SJCRH30 (cell line): ENCODE results near the gene H1-8. TPM values are rescaled to one million over a fixed set of nuclear protein-coding genes. Genes with fewer than 3 reads are reported as not detected.
"Not testable (repeated sequence)": the region's sequence is repeated elsewhere in the genome, so short reads cannot be mapped to it uniquely, and the experiment has no call there.

Source experiments
- DNase-seq, 2 experiments: peaks; one replicate each; pipeline ENCODE4 v3.0.0-alpha.2; 2015 to 2020
- H3K27ac ChIP-seq: fragments of 250-450 bp; sonication (Bioruptor Pico); 2 replicates; pipeline ENCODE4 v1.5.1; 2020; ENCODE audit warnings: mild to moderate bottlenecking, moderate library complexity
- H3K27me3 ChIP-seq: fragments of 250-450 bp; sonication (Bioruptor Pico); 2 replicates; pipeline ENCODE4 v1.5.1; 2020; ENCODE audit warnings: mild to moderate bottlenecking, moderate library complexity
- H3K36me3 ChIP-seq: fragments of 250-450 bp; sonication (Bioruptor Pico); 2 replicates; pipeline ENCODE4 v1.5.1; 2020; ENCODE audit warnings: mild to moderate bottlenecking, moderate library complexity
- H3K4me1 ChIP-seq: fragments of 250-450 bp; sonication (Bioruptor Pico); 2 replicates; pipeline ENCODE4 v1.5.1; 2020; ENCODE audit warnings: mild to moderate bottlenecking, moderate library complexity
- H3K4me3 ChIP-seq: fragments of 250-450 bp; sonication (Bioruptor Pico); 2 replicates; pipeline ENCODE4 v1.5.1; 2020; ENCODE audit warnings: mild to moderate bottlenecking, moderate library complexity
- H3K9me3 ChIP-seq: fragments of 250-450 bp; sonication (Bioruptor Pico); replicated peaks from 2 replicates; pipeline ENCODE4 v1.5.1; 2020; ENCODE audit warnings: mild to moderate bottlenecking, moderate library complexity
- total RNA-seq: library from RNA; depleted of rRNA; stranded (reverse); fragments of >200 nt; shearing (Covaris generic); gene quantifications from 2 replicates; pipeline ENCODE4 v1.2.3, GENCODE V29; 2014

H1-8 gene
- total RNA-seq, 1 experiment from 2014 or later, result not detected

DNA sequence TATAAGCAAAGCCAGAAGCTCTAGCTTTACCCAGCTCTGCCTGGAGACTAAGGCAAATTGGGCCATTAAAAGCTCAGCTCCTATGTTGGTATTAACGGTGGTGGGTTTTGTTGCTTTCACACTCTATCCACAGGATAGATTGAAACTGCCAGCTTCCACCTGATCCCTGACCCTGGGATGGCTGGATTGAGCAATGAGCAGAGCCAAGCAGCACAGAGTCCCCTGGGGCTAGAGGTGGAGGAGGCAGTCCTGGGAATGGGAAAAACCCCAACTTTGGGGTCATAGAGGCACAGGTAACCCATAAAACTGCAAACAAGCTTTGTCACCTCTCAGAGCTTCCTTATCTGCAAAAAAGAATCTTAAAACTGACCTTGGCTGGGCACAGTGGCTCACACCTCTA, 7.9 kb upstream of the H1-8 start:
- no peak overlapping the region for H3K4me3 ChIP-seq
- H3K4me1 ChIP-seq, result peaks cover 3% of the 10 kb centered on the region; the same call in 1 of the 2 replicates
- no peak overlapping the region for H3K27ac ChIP-seq
- H3K27me3 ChIP-seq, result no peaks in the 10 kb centered on the region
- H3K9me3 ChIP-seq, result no peaks in the 10 kb centered on the region
- no peak for DNase-seq
- no peaks in the 10 kb centered on the region for H3K36me3 ChIP-seq

DNA sequence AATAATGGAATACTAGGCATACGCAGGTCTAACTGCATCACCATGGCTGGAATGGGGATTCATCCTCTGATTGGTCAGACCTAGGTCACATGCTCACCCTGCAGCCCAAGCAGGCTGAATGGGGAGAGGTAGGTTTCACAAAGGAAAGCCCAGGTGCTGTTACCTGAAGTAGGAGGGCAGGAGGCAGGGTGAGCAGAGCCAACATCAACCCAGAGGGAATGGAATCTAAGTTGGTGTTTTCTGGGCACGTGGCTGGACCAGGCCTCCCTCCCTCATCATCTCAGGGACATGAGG, 6.7 kb upstream of the H1-8 start:
- H3K27me3 ChIP-seq, result no peaks in the 10 kb centered on the region
- no peak for DNase-seq

DNA sequence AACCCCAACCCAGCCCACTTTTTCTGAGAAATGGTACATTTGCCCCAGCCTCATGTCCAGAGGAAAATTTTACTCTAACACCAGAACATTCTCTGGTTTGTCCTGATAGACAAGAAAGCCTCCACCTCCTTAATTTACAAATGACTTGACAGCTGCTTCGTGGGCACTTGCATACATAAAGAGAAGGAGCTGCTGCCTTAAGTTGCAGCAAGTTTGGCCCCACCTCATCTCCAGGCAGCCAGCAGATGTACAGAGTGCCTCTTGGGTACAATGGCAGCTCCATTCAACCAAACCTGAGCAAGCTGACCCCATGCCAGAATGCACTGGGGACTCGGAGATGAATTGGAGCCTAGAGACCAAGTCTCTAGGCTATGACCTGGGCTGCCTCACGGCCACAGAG, 6.2 kb upstream of the H1-8 start:
- H3K36me3 ChIP-seq, result no peaks in the 10 kb centered on the region
- H3K9me3 ChIP-seq, result no peaks in the 10 kb centered on the region
- H3K27me3 ChIP-seq, result no peaks in the 10 kb centered on the region
- no peak overlapping the region for H3K4me3 ChIP-seq
- DNase-seq, result no peak
- H3K27ac ChIP-seq, result no peak overlapping the region
- H3K4me1 ChIP-seq, result peaks cover 3% of the 10 kb centered on the region; the same call in 1 of the 2 replicates

More for the DNA sequence above, 6.7 kb upstream of the H1-8 start:
- no peaks in the 10 kb centered on the region for H3K36me3 ChIP-seq
- H3K4me3 ChIP-seq, result no peak overlapping the region
- H3K4me1 ChIP-seq, result peaks cover 3% of the 10 kb centered on the region; the same call in 1 of the 2 replicates
- H3K27ac ChIP-seq, result no peak overlapping the region
- no peaks in the 10 kb centered on the region for H3K9me3 ChIP-seq

DNA sequence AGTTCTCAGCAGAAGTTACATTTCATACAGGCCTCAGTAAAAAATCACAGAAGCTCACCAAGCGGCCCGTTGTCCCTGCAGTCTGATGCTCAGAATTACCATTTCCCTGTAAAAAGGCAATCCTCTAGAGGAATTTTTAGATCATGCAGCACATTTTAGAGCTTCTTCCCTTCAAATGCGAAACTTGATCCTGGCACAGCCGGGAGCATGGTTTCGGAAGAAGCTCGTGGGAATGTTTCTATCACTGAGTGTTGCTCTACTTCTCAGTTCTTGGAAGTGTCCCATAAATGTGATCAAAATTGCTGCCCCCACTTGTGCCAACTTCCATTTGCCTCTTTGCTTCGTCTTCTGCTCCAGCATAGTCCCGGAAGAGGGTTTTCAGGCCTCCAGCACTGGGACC, 3.8 kb upstream of the H1-8 start:
- H3K27me3 ChIP-seq, result no peaks in the 10 kb centered on the region
- DNase-seq, result no peak
- peaks cover 3% of the 10 kb centered on the region; the same call in 1 of the 2 replicates for H3K4me1 ChIP-seq
- no peak overlapping the region for H3K4me3 ChIP-seq
- no peaks in the 10 kb centered on the region for H3K36me3 ChIP-seq
- no peak overlapping the region for H3K27ac ChIP-seq
- H3K9me3 ChIP-seq, result no peaks in the 10 kb centered on the region

DNA sequence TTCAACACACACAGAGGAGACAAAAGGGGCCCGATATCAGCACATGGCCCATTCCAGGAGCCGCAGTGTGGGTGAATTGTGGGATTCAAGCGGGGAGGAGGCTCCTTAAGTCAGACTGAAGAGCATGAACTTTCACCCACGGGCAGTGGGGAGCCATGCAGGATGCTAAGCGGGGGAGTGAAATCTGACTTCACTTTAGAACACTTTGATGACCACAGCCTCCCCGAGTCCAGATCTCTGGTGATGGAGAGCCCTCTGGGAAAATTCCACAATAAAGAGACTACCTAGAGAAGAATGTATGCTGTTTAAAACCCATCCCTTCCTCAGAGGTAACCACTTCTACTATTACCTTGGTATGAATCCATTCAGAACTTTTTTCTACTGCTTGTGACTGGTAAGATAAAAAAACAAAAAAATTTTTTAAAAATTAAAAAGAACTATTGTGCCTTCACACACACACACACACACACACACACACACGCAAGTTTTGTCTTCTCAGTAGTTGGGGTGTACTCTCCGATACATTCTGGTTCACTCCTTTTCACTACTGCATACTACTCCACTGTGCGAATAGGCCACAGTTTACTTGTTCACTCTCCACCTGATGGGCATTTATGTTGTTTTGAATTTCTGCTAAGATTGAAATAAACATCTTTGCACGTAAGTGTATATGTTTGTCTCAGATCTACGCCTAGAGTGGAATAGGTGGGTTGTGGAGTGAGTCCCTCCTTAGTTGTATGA, 2.0 kb upstream of the H1-8 start:
- no peaks in the 10 kb centered on the region for H3K36me3 ChIP-seq
- H3K27ac ChIP-seq, result no peak overlapping the region
- H3K27me3 ChIP-seq, result peaks cover 5% of the 10 kb centered on the region; the same call in 1 of the 2 replicates
- H3K9me3 ChIP-seq, result no peaks in the 10 kb centered on the region
- H3K4me3 ChIP-seq, result no peak overlapping the region
- no peak for DNase-seq
- peaks cover 3% of the 10 kb centered on the region; the same call in 1 of the 2 replicates for H3K4me1 ChIP-seq

DNA sequence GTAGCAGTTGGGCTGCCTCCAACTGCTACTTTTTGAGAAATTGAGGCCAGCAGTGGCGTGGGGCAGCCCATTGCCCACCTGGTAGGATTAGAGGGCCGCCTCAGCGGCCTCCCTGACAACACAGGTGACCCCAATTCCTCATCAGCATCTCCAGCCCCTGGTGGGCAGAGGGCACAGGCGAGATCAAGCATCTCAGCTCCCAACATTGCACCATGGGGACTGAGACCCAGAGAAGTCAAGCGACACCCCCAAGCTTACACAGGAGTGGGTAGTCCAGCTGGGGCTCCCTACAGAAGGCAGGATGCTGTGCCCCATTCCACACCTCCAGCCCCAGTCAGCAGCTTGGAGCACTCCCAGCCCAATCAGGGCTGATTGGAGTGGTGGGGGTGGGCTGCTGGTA, 228 bp upstream of the H1-8 start:
- DNase-seq, result no peak
- Histone ChIP-seq H3K4me1 (peaks cover 3% of the 10 kb centered on the region; the same call in 1 of the 2 replicates), H3K36me3 (no peaks in the 10 kb centered on the region), H3K4me3 (no peak overlapping the region), H3K9me3 (no peaks in the 10 kb centered on the region), H3K27ac (no peak overlapping the region), H3K27me3 (peaks cover 5% of the 10 kb centered on the region; the same call in 1 of the 2 replicates)

DNA sequence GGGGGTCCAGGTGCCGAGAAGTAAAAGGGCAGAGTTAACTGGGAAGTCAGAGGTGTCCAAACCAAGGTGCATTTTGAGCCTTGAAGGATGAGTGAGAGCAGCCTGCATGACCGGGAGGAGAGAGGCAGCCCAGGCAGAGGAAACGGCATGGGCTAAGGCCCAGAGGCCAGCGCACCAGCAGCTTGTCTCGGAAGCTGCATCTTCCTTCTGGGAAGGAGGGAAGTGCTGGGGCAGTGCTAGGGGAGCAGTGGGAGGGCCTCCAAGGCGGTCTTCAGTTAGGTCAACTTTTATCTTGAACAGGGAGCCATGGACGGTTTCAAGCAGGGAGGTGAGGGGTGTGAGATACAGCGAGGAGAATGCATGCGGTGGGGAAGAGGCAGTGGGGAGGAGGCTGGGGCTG, 1.0 kb downstream of the H1-8 start:
- Histone ChIP-seq H3K9me3 (no peaks in the 10 kb centered on the region), H3K4me3 (no peak overlapping the region), H3K4me1 (peaks cover 2% of the 10 kb centered on the region; the same call in 1 of the 2 replicates), H3K27ac (no peak overlapping the region), H3K27me3 (peaks cover 5% of the 10 kb centered on the region; the same call in 1 of the 2 replicates), H3K36me3 (no peaks in the 10 kb centered on the region)
- no peak for DNase-seq

DNA sequence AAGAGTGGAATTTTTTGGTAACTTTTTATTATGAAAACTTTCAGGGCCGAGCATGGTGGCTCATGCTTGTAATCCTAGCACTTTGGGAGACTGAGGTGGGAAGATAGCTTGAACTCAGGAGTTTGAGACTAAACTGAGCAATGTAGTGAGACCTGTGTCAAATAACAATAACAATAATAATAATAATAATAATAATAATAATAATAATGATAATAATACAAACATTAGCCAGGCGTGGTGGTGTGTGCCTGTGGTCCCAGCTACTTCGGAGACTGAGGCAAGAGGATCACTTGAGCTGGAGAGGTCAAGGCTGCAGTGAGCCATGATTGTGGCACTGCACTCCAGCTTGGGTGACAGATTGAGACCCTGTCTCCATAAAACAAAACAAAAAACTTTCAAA, 3.0 kb downstream of the H1-8 start:
- H3K36me3 ChIP-seq, H3K27ac ChIP-seq, H3K27me3 ChIP-seq, H3K9me3 ChIP-seq, H3K4me1 ChIP-seq, H3K4me3 ChIP-seq, DNase-seq: not testable (repeated sequence)

DNA sequence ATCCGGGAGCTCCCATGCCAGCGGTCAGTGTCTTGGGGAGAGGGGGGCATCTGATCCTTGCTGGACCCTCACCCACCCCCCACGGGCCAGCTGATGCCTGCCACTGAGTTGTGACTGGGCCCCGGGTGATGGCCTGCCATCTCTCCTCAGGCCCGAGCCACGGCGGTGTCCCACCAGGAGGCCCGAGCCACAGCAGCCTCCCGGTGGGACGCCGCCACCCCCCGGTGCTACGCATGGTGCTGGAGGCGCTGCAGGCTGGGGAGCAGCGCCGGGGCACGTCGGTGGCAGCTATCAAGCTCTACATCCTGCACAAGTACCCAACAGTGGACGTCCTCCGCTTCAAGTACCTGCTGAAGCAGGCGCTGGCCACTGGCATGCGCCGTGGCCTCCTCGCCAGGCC, 4.3 kb downstream of the H1-8 start:
- H3K4me1 ChIP-seq, result no peaks in the 10 kb centered on the region; the same call in 1 of the 2 replicates
- no peaks in the 10 kb centered on the region for H3K9me3 ChIP-seq
- H3K27ac ChIP-seq, result no peak overlapping the region
- no peak overlapping the region for H3K4me3 ChIP-seq
- H3K36me3 ChIP-seq, result no peaks in the 10 kb centered on the region
- DNase-seq, result no peak
- H3K27me3 ChIP-seq, result peaks cover 5% of the 10 kb centered on the region; the same call in 1 of the 2 replicates

DNA sequence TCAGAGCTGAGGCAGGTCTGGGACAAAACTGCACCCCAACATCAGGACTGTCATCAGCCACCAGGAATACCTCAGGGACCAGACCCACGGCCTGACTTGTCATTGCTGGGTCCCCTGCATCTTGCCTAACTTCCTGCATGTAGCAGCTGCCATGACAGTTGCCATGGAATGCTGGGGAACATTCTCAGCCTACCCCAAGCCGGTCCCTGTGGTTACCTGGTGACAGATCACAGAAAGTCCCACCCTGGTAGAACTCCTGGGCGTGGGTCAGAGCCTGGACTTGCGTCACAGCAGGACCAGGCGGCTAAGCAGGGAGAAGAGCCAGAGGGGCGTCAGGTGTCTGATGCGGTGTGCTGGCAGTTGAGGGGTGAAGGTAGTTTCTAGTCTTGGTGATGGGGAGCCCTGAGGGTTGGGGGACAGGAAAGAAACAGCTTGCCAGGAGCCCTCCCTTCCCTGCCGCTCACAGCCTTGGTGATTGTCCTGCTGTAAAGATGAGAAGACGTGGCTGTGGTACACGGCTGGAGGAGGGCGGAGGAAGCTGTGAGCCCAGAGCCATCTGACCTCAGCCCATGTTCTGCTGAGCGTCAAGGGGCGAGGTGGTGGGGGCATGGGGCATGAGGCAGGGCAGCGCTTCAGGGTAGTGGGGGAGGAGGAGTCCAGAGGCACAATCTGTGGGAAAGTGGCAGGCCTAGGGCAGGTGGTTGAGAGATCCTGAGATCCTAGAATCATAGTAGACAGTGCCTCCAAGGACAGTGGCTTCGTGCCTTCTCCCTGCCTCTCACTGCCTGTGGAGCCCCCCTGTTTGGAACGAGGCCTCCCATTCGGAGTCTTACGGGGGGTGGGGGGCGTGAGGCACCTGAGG, 5.4 kb downstream of the H1-8 start:
- Histone ChIP-seq H3K36me3 (no peaks in the 10 kb centered on the region), H3K4me3 (no peak overlapping the region), H3K4me1 (peaks cover 8% of the 10 kb centered on the region; the same call in 1 of the 2 replicates), H3K27ac (no peak overlapping the region), H3K27me3 (peaks cover 5% of the 10 kb centered on the region; the same call in 1 of the 2 replicates), H3K9me3 (no peaks in the 10 kb centered on the region)
- no peak for DNase-seq

DNA sequence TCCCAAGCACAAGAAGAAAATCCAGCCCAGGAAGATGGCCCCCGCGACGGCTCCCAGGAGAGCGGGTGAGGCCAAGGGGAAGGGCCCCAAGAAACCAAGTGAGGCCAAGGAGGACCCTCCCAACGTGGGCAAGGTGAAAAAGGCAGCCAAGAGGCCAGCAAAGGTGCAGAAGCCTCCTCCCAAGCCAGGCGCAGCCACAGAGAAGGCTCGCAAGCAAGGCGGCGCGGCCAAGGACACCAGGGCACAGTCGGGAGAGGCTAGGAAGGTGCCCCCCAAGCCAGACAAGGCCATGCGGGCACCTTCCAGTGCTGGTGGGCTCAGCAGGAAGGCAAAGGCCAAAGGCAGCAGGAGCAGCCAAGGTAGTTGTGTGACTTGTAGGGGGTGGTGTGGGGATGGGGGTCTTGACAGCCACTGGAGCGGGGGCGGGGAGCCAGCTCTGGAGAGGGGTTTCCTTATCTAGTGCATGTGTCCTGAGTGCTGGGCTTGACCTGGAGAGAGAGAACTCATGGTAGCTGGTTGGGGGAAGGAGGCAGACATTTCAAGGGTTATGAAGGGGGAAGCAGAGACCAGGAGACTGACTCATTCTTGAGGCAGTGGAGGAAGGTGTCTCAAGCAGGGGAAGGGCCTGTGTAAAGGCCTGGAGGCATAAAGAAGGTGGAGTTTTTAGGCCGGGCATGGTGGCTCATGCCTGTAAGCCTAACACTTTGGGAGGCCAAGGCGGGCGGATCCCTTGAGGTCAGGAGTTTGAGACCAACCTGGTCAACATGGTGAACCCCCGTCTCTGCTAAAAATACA, 6.2 kb downstream of the H1-8 start:
- Histone ChIP-seq H3K9me3 (no peaks in the 10 kb centered on the region), H3K27me3 (peaks cover 5% of the 10 kb centered on the region; the same call in 1 of the 2 replicates), H3K27ac (no peak overlapping the region), H3K36me3 (no peaks in the 10 kb centered on the region), H3K4me3 (no peak overlapping the region), H3K4me1 (peaks cover 16% of the 10 kb centered on the region)
- no peak for DNase-seq

DNA sequence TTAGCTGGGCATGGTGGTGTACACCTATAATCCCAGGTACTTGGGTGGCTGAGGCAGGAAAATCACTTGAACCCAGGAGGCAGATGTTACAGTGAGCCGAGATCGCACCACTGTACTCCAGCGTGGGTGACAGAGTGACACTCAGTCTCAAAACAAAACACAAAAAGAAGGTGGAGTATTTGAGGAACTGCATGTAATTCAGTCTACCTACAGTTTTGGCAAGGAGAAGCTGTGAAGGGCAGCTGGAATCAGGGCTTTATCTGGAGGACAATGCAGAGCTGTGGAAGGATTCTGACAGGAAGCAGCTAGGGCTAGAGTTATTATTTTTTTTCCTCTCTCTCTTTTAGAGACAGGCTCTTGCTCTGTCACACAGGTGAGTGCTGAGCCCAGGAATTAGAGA, 6.8 kb downstream of the H1-8 start:
- DNase-seq, result no peak
- peaks cover 5% of the 10 kb centered on the region; the same call in 1 of the 2 replicates for H3K27me3 ChIP-seq

DNA sequence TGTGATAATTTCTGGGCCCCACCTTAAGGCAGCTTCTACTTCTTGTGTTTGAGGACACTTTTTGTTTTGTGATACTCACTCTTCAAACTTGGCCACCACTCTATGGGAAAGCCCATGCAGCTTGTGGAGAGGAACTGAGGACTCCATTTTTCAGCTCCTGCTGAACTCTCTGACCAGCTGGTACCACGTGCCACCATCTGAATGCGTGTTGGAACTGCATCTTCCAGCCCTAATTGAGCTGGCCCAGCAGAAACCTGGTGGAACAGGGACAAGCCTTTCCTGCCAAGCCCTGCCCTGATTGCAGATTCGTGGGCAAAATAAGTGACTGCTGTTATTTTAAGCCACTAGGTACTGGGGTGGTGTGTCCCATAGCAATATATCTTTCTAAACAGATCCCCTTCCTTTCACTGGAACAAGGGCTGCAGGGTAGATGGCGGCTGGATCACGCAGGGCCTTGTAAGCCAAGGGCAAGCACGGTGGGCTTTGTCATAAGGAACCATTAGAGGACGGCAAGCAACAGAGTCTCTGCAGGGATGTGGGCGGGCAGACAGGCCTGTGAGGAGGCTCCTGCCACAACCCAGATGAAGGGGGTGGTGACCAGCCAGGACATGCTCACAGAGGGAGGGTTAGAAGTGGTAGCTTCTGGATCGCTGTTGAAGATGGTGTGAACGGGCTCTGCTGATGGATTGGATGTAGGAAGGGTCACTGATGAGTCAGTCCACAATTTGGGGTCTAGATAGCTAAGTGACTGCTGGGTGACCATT, 9.5 kb downstream of the H1-8 start:
- Histone ChIP-seq H3K4me1 (peaks cover 45% of the 10 kb centered on the region), H3K36me3 (peaks cover 5% of the 10 kb centered on the region), H3K4me3 (no peak overlapping the region), H3K27ac (no peak overlapping the region), H3K9me3 (no peaks in the 10 kb centered on the region), H3K27me3 (no peaks in the 10 kb centered on the region)
- DNase-seq, result no peak

More for the DNA sequence above, 6.8 kb downstream of the H1-8 start:
- H3K4me1 ChIP-seq, result peaks cover 20% of the 10 kb centered on the region
- H3K27ac ChIP-seq, result no peak overlapping the region
- H3K4me3 ChIP-seq, result no peak overlapping the region
- H3K9me3 ChIP-seq, result no peaks in the 10 kb centered on the region
- no peaks in the 10 kb centered on the region for H3K36me3 ChIP-seq

DNA sequence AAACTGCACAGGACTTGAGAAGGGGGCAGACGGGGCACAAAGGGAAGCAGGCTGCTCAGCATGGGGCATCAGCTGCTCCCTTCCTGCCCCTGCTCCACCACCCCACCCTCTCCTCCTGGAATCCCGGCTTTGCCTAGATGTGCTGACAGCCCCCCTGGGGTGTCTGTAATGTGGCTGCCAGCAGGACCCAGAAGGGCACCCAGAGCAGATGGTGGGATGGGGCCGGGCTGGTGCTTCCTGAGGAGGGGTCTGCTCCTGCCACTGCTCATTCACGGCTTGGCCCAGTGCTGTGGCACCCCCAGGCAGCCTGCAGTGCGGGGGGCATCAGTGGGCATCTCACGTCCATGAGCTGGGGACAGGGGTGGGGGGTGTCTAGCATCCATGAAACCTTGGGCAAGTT, 10.2 kb downstream of the H1-8 start:
- no peak overlapping the region for H3K27ac ChIP-seq
- H3K4me3 ChIP-seq, result no peak overlapping the region
- DNase-seq, result no peak
- H3K9me3 ChIP-seq, result no peaks in the 10 kb centered on the region
- no peaks in the 10 kb centered on the region for H3K27me3 ChIP-seq
- peaks cover 11% of the 10 kb centered on the region for H3K36me3 ChIP-seq
- peaks cover 52% of the 10 kb centered on the region for H3K4me1 ChIP-seq
